HG02678 (cell line): Measurements from ENCODE around the gene UBC.
A peak's percentile ranks its signal among the peaks of the same experiment; 100 is the strongest.
"Not testable (repeated sequence)": the region's sequence is repeated elsewhere in the genome, so short reads cannot be mapped to it uniquely, and the experiment has no call there.

Experiments used
- ATAC-seq: cut with Tn5 transposase; IDR thresholded peaks from one replicate; pipeline ENCODE4 v1.9.1; 2021; ENCODE audit warnings: mild to moderate bottlenecking, moderate library complexity; ENCODE audit not compliant: unreplicated experiment

UBC gene

DNA sequence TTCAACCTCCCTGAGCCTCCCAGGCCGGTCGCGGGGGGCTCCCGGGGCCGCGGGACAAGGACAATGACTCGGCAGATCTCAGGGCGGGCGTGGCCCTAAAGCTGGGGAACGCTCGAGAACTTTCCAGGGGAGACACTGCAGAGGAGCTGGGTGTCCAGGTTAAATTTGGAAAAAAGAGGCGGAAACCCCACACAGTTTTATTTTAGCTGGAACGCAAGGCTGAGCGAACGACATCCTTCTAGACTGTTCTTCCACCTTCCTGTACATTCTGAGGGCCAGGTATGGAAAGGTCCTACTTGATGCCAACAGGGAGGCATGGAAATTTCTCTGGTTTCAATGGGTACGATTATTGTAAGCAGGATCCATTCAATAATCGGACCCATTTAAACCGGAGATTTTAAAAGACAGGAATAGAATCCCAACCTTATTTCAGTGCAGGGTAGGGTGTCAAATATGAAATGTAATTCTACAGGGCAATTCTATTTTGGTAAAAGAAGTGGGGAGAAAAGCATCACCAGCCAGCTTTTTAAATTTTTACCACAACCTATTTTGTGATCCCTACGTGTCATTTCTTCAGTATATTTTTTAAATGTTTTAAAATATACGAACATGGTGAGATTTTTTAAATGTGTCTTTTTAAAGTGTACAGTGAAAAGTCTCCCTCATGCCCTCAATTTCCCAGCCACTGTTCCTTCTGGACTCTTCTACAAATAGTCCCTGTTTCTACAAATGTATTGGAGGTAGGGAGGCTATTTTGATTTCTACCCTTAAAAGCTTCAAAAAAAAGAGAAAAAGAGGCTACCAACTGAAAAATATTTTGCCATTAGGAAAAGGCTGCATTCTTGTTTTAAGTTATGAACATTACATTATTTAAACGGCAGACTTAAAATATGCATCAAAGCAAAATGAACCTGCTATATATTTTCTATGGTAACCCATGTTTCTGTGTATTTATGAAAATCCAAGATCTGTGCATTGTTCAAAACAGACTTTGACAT lies 1.1 kb upstream of the UBC start:
- peak; percentile 2 for ATAC-seq

DNA sequence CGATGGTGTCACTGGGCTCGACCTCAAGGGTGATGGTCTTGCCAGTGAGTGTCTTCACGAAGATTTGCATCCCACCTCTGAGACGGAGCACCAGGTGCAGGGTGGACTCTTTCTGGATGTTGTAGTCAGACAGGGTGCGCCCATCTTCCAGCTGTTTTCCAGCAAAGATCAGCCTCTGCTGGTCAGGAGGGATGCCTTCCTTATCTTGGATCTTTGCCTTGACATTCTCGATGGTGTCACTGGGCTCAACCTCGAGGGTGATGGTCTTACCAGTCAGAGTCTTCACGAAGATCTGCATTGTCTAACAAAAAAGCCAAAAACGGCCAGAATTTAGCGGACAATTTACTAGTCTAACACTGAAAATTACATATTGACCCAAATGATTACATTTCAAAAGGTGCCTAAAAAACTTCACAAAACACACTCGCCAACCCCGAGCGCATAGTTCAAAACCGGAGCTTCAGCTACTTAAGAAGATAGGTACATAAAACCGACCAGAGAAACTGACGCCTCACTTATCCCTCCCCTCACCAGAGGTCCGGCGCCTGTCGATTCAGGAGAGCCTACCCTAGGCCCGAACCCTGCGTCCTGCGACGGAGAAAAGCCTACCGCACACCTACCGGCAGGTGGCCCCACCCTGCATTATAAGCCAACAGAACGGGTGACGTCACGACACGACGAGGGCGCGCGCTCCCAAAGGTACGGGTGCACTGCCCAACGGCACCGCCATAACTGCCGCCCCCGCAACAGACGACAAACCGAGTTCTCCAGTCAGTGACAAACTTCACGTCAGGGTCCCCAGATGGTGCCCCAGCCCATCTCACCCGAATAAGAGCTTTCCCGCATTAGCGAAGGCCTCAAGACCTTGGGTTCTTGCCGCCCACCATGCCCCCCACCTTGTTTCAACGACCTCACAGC lies 717 bp downstream of the UBC start:
- ATAC-seq: peak; percentile 19

DNA sequence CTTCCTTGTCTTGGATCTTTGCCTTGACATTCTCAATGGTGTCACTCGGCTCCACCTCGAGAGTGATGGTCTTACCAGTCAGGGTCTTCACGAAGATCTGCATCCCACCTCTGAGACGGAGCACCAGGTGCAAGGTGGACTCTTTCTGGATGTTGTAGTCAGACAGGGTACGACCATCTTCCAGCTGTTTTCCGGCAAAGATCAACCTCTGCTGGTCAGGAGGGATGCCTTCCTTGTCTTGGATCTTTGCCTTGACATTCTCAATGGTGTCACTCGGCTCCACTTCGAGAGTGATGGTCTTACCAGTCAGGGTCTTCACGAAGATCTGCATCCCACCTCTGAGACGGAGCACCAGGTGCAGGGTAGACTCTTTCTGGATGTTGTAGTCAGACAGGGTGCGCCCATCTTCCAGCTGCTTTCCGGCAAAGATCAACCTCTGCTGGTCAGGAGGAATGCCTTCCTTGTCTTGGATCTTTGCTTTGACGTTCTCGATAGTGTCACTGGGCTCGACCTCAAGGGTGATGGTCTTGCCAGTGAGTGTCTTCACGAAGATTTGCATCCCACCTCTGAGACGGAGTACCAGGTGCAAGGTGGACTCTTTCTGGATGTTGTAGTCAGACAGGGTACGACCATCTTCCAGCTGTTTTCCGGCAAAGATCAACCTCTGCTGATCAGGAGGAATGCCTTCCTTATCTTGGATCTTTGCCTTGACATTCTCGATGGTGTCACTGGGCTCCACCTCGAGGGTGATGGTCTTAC lies 1.7 kb downstream of the UBC start:
- not testable (repeated sequence) for ATAC-seq

DNA sequence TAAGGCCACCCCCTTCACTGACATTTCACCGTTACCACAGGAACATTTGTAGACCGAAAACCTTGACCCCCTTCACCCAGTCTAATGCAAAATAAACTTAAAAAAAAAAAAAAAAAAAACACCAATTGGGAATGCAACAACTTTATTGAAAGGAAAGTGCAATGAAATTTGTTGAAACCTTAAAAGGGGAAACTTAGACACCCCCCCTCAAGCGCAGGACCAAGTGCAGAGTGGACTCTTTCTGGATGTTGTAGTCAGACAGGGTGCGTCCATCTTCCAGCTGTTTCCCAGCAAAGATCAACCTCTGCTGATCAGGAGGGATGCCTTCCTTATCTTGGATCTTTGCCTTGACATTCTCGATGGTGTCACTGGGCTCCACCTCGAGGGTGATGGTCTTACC lies 2.9 kb downstream of the UBC start:
- ATAC-seq: not testable (repeated sequence)

- ATAC-seq: no peak
Measured at GRCh38 chr12:124910561-124911478, 3.6 kb downstream of the UBC start.

DNA sequence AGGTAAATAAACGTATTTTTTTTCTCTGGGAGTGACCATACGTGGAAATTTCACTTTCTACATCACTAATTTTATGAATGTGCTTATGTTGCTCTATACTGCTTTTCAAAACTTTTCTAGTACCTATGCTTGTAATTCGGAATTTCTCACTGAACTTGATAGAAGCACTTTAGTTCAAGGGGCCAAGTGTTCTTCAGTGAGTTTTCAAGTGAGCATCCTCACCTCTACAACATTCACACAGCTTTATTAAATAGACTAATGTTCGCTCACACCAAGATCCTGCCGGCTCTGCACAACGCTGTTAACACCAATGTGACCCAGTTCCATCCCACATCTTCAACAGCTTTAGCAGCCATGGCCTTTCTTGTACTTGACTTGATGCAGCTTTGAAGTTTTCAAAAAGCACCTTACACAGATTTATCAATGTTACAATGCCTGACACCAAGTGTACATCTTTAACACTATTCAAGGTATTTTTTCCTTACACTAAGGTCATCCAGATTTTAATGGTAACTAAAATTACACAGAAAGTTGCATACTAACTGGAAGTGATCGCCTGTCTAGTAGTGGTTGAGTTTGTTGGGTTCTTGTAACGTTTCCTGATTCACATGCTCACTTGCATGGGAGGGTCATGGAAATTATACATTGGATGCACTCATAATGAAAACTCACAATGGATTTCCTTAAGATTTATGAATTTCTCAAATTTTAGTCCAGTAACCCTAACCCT lies 4.5 kb downstream of the UBC start:
- no peak for ATAC-seq

- ATAC-seq: peak; percentile 78
Measured at GRCh38 chr12:124906606-124907261, 7.7 kb downstream of the UBC start.

GRCh38 chr12:124904306-124905098 lies 9.9 kb downstream of the UBC start:
- no peak for ATAC-seq

- no peak for ATAC-seq
Measured at GRCh38 chr12:124902916-124903315, 11.5 kb downstream of the UBC start.

DNA sequence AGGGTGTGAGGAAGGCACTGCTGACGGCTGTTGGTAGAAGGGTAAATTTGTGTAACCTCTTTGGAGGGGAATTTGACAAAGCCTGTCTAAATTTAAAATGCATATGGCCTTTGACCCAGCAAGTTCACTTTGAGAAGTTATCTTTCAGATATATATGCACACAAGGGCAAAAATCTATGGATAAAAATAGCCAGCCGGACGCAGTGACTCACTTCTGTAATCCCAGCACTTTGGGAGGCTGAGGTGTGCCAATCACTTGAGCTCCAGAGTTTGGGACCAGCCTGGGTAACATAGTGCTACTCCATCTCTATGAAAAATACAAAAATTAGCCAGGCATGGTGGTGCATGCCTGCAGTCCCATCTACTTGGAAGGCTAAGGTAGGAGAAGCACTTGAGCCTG lies 13.4 kb downstream of the UBC start:
- ATAC-seq: no peak

- not testable (repeated sequence) for ATAC-seq
Measured at GRCh38 chr12:124900345-124900795, 14.1 kb downstream of the UBC start.

DNA sequence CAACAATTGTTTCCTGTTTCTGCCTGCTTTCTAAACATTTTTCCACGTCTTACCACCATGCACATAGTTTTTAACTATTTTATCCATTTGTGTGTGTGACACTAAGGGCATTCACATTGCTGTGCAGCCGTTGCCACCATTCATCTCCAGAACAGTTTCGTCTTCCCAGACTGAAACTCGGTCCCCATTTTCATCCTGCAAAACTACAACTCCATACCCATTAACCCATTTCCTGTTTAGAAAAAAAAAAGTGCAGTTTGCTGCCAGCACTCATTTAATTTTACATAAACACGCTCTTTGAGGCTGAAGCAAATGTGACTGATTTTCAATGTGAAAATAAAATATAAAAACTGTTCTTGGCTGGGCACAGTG lies 15.5 kb downstream of the UBC start:
- ATAC-seq: no peak

DNA sequence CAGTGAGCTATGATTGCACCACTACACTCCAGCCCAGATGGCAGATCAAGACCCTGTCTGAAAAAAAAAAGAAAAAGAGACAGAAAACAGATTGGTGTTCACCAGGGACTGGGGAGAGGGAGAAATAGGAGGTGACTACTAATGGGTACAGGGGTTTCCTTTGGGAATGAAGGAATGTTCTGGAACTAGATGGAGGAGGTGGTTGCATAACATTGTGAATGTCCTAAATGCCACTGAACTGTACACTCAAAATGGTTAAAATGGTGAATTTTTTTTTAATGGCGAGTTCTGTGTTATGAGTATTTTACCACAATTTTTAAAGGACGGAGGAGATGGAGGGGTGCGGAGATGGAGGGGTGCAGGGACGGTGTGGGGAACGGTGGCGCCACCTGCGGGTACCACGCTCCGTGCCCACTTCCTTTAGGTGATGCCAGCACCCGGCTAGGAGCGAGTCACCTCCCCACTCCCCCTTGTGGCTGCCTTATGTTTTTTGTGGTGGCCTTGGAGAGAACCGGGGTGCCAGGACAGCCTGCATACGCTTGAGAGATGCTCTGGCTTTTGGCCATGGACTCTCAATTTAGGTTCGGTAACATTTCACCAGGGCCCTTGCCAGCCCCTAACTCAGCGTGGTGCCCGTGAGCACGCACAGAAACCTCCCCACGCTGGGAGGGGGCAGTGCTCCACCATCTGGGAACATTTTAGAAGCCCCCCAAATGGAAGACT lies 16.1 kb downstream of the UBC start:
- ATAC-seq: peak; percentile 59

DNA sequence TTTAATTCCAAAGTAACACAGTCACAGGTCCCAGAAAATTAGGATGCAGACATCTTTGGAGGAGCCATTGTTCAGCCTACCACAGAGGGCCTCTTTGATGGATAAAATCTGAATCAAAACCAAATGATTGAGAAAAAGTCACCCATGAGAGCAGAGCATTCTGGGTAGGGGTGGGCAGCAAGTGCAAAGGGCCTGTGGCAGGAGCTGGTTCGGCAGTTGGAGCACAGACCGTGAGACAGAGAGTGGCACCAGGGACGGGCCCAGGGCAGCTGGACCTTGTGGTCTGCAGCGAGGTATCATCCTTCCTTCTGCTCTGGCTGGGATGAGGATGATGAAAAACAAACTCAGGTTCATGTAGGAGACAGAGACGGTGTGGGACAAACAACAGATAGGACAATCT lies 18.0 kb downstream of the UBC start:
- no peak for ATAC-seq

DNA sequence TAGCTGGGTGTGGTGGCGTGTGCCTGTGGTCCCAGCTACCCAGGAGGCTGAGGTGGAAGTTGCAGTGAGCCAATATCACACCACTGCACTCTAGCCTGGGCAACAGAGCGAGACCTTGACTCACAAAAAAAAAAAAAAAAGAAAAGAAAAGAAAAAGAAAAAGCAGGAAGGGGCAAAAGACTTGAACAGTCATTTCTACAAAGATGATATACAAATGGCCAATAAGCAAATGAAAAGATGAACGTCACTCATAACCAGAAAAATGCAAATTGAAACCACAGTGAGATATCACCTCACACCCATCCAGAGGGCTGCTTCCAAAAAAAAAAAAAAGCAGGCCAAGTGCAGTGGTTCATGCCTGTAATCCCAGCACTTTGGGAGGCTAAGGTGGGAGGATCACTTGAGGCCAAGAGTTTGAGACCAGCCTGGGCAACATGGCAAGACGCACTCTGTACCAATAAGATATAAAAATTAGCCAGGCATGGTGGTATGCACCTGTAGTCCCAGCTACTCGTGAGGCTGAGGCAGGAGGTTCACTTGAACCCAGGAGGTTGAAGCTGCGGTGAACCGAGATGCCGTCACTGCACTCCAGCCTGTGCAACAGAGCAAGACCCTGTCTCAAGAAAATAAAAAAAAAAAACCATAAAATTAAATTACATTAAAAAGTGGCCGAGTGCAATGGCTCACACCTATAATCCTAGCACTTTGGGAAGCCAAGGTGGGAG lies 20.5 kb downstream of the UBC start:
- ATAC-seq: no peak

DNA sequence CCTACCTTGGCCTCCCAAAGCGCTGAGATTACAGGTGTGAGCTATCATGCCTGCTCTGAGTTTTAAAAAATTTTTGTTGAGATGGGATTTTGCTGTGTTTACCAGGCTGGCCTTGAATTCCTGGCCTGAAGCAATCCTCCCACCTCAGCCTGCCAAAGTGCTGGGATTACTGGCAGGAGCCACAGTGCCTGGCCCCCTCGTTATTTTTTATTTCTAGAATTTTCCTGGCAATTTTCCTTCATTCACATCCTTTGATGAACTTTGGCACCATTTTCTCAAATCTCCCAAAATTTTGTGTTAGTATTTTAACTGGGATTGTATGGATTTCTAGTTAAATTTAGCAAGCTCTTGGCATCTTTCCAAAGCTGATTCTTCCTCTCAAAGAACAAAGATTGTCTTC lies 26.2 kb downstream of the UBC start:
- ATAC-seq: no peak
